Liver (tissue), 3 donors: ENCODE measurements around the gene AGPAT3.

Experiments used
- CTCF ChIP-seq: fragments of 150-350 bp; IDR thresholded peaks from 2 replicates; pipeline ENCODE4 v1.5.1; 2017; ENCODE audit warnings: improper control_type of control experiment, low read depth, low read length; ENCODE audit not compliant: missing input control
- EGR1 ChIP-seq, 2 donors: IDR thresholded peaks; 2 replicates each; pipeline ENCODE4 v1.6.1; 2016 to 2018; ENCODE audit warnings: antibody characterized with exemption in 2 of 2, low read depth in 2 of 2
- FOXA1 ChIP-seq: IDR thresholded peaks from 2 replicates; pipeline ENCODE4 v1.6.1; 2016; ENCODE audit warnings: antibody characterized with exemption
- GABPA ChIP-seq, 2 donors: IDR thresholded peaks in 1 of 2; conservative IDR thresholded peaks in 1 of 2; 2 replicates each; pipeline ENCODE4 v1.6.1; 2016; ENCODE audit warnings: antibody characterized with exemption in 2 of 2, mild to moderate bottlenecking in 1 of 2, moderate library complexity in 1 of 2
- JUND ChIP-seq, 2 donors: IDR thresholded peaks; 2 replicates each; pipeline ENCODE4 v1.6.1; 2016; ENCODE audit warnings: antibody characterized with exemption in 2 of 2
- NR2F2 ChIP-seq: IDR thresholded peaks from 2 replicates; pipeline ENCODE4 v1.6.1; 2016; ENCODE audit warnings: antibody characterized with exemption
- RAD21 ChIP-seq, 2 donors: IDR thresholded peaks; 2 replicates each; pipeline ENCODE4 v1.6.1; 2016; ENCODE audit warnings: antibody characterized with exemption in 2 of 2, mild to moderate bottlenecking in 2 of 2
- REST ChIP-seq: IDR thresholded peaks from 2 replicates; pipeline ENCODE4 v1.6.1; 2016; ENCODE audit warnings: antibody characterized with exemption, mild to moderate bottlenecking
- RXRA ChIP-seq, 2 donors: IDR thresholded peaks; 2 replicates each; pipeline ENCODE4 v1.6.1; 2017 to 2018; ENCODE audit warnings: antibody characterized with exemption in 2 of 2, mild to moderate bottlenecking in 1 of 2
- SP1 ChIP-seq: IDR thresholded peaks from 2 replicates; pipeline ENCODE4 v1.6.1; 2018; ENCODE audit warnings: antibody characterized with exemption, mild to moderate bottlenecking
- TAF1 ChIP-seq: conservative IDR thresholded peaks from 2 replicates; pipeline ENCODE4 v1.6.1; 2016; ENCODE audit warnings: antibody characterized with exemption, mild to moderate bottlenecking
- YY1 ChIP-seq: IDR thresholded peaks from 2 replicates; pipeline ENCODE4 v1.6.1; 2016; ENCODE audit warnings: antibody characterized with exemption, mild to moderate bottlenecking
- TF ChIP-seq, protein P1 (sequence below): IDR thresholded peaks from 2 replicates; pipeline ENCODE4 v1.6.1; 2016; ENCODE audit warnings: antibody characterized with exemption
- TF ChIP-seq, protein P2 (sequence below): IDR thresholded peaks from 2 replicates; pipeline ENCODE4 v1.6.1; 2016; ENCODE audit warnings: antibody characterized with exemption
- donor health status: healthy.
- donor health status: healthy.

- TF ChIP-seq FOXA1 (no peak), YY1 (no peak), CTCF (no peak), SP1 (no peak), EGR1 (IDR thresholded peaks at IDR 0.05; ENCODE audit: low read depth in 2 of 2) (no peak), JUND (IDR thresholded peaks at IDR 0.05) (no peak), TAF1 (no peak), GABPA (IDR thresholded peaks at IDR 0.05 in 1 of 2, conservative IDR thresholded peaks at IDR 0.05 in 1 of 2) (no peak), REST (no peak), RAD21 (IDR thresholded peaks at IDR 0.05) (no peak), NR2F2 (no peak), RXRA (IDR thresholded peaks at IDR 0.05) (no peak)
- TF ChIP-seq, protein P1, sequence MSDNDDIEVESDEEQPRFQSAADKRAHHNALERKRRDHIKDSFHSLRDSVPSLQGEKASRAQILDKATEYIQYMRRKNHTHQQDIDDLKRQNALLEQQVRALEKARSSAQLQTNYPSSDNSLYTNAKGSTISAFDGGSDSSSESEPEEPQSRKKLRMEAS: no peak
- TF ChIP-seq, protein P2, sequence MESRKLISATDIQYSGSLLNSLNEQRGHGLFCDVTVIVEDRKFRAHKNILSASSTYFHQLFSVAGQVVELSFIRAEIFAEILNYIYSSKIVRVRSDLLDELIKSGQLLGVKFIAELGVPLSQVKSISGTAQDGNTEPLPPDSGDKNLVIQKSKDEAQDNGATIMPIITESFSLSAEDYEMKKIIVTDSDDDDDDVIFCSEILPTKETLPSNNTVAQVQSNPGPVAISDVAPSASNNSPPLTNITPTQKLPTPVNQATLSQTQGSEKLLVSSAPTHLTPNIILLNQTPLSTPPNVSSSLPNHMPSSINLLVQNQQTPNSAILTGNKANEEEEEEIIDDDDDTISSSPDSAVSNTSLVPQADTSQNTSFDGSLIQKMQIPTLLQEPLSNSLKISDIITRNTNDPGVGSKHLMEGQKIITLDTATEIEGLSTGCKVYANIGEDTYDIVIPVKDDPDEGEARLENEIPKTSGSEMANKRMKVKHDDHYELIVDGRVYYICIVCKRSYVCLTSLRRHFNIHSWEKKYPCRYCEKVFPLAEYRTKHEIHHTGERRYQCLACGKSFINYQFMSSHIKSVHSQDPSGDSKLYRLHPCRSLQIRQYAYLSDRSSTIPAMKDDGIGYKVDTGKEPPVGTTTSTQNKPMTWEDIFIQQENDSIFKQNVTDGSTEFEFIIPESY: no peak
Measured at GRCh38 chr21:44010429-44010828, 145.4 kb downstream of the AGPAT3 start.
